Heart left ventricle (tissue), 13 donors: ENCODE data around the gene XXYLT1.

Source experiments
- CTCF ChIP-seq, 12 donors: fragments of 200-600 bp; sonication (generic) in 4 of 12; IDR thresholded peaks; one replicate each; pipeline versions ENCODE4 v1.5.0 to v1.8.0; 2018 to 2022; ENCODE audit warnings: antibody characterized with exemption in 12 of 12, mild to moderate bottlenecking in 5 of 12
- POLR2A ChIP-seq, 2 donors: fragments of 450-650 bp; IDR thresholded peaks; one replicate each; pipeline ENCODE4 v1.6.1; 2017; ENCODE audit warnings: antibody characterized with exemption in 2 of 2, mild to moderate bottlenecking in 2 of 2, moderate library complexity in 2 of 2
- donor health status: ischemic (EF 13 %, LVEDD 7.1; RV severe dilation, severe dysfunction).
- donor health status: DM: no; HTN: yes; CAD: no.
- donor health status: DM: no; HTN: no; CAD: no.
- donor health status: ischemic (EF 25% LVEDD 6.9; RV normal size, moderate dysfunction).
- donor health status: ischemic (EF 25% LVEDD 5.7; RV mildly dilated, moderate dysfunction).
- donor health status: ischemic (EF 35%, LVEDD 5.7; RV mildly dilated, moderate dysfunction).
- donor health status: nonischemic (EF 11% LVEDD 7.7; RV severe dilation, severe dysfunction).
- donor health status: DM: yes; HTN: yes; CAD: no.
- donor health status: PGD.
- donor health status: ischemic (EF 29% LVEDD 5.4; RV normal size, mild dysfunction).
- donor health status: nonischemic (EF 23%, LVEDD 6.1; RV moderate dilation, normal function).

GRCh38 chr3:195270079-195270816 is 711 bp downstream of the XXYLT1 start:
- TF ChIP-seq CTCF (IDR thresholded peaks at IDR 0.05): peak in 1 of 12 donors; percentile 2
- no peak for TF ChIP-seq POLR2A (IDR thresholded peaks at IDR 0.05)
